SK-N-SH (cell line): ENCODE data around the gene CDH26. TPM values are rescaled to one million over a fixed set of nuclear protein-coding genes. Genes with fewer than 3 reads are reported as not detected.

Experiments
- CTCF ChIA-PET: fragments of 300-600, 350-600 bp; formaldehyde crosslinking; extraction: SDS; loops from one replicate; lab custom pipeline; 2021; lab: Yijun Ruan, JAX
- POLR2A ChIA-PET: fragments of 350-600 bp; sonication (Branson Sonifier 250); formaldehyde crosslinking; extraction: SDS; loops from one replicate; lab custom pipeline; 2020; ENCODE audit warnings: antibody characterized with exemption, inconsistent platforms; lab: Yijun Ruan, JAX
- DNase-seq: peaks from one replicate; pipeline ENCODE4 v3.0.0; 2012
- H2AFZ ChIP-seq: fragments of 200-600 bp; sonication (generic); 2 replicates; pipeline ENCODE4 v1.8.1; 2016; ENCODE audit warnings: antibody characterized with exemption, mild to moderate bottlenecking, low read depth
- H3F3A ChIP-seq: fragments of 200-600 bp; sonication (generic); replicated peaks from 2 replicates; pipeline ENCODE3; 2016; ENCODE audit warnings: antibody characterized with exemption, mild to moderate bottlenecking; ENCODE audit not compliant: insufficient read depth
- H3K27ac ChIP-seq, 2 experiments: fragments of 200-500 bp in 1 of 2; fragments of 200-600 bp in 1 of 2; sonication (Bioruptor generic) in 1 of 2; sonication (generic), shearing (Covaris generic) in 1 of 2; 2 replicates each; pipeline versions ENCODE4 v1.5.1 to v1.6.1; 2014 to 2016; ENCODE audit warnings: low read depth in 2 of 2, inconsistent platforms in 1 of 2, low read length in 1 of 2, mild to moderate bottlenecking in 1 of 2, mixed read lengths in 1 of 2
- H3K27me3 ChIP-seq: fragments of 200-600 bp; sonication (generic), shearing (Covaris generic); 2 replicates; pipeline ENCODE4 v1.6.1; 2016; ENCODE audit warnings: mixed run types; ENCODE audit not compliant: insufficient read depth
- H3K36me3 ChIP-seq, 2 experiments: fragments of 200-500 bp in 1 of 2; fragments of 200-600 bp in 1 of 2; sonication (Bioruptor generic) in 1 of 2; sonication (generic) in 1 of 2; replicated peaks in 1 of 2; 2 replicates each; pipeline versions ENCODE3 to v1.5.1; 2014 to 2016; ENCODE audit warnings: low read length in 1 of 2, mild to moderate bottlenecking in 1 of 2; ENCODE audit not compliant: insufficient read depth in 2 of 2, control insufficient read depth in 1 of 2
- H3K4me1 ChIP-seq, 2 experiments: fragments of 200-500 bp in 1 of 2; fragments of 200-600 bp in 1 of 2; sonication (Bioruptor generic) in 1 of 2; sonication (generic), shearing (Covaris generic) in 1 of 2; 2 replicates each; pipeline versions ENCODE4 v1.5.1 to v1.6.1; 2014 to 2016; ENCODE audit warnings: low read depth in 1 of 2, low read length in 1 of 2, mixed run types in 1 of 2; ENCODE audit not compliant: insufficient read depth in 2 of 2, control insufficient read depth in 1 of 2
- H3K4me2 ChIP-seq: fragments of 200-600 bp; sonication (generic), shearing (Covaris generic); 2 replicates; pipeline ENCODE4 v1.6.1; 2017; ENCODE audit warnings: mixed run types
- H3K4me3 ChIP-seq, 2 experiments: fragments of 200-500 bp in 1 of 2; fragments of 200-600 bp in 1 of 2; sonication (Bioruptor generic) in 1 of 2; sonication (generic), shearing (Covaris generic) in 1 of 2; 2 replicates each; pipeline versions ENCODE4 v1.5.1 to v1.8.1; 2014 to 2016; ENCODE audit warnings: low read depth in 2 of 2, inconsistent platforms in 1 of 2, low read length in 1 of 2, mild to moderate bottlenecking in 1 of 2, mixed read lengths in 1 of 2, moderate library complexity in 1 of 2
- H3K79me2 ChIP-seq: fragments of 200-600 bp; sonication (generic); 2 replicates; pipeline ENCODE4 v1.8.1; 2017; ENCODE audit warnings: mild to moderate bottlenecking; ENCODE audit not compliant: insufficient read depth
- H3K9ac ChIP-seq: fragments of 200-600 bp; sonication (generic); 2 replicates; pipeline ENCODE4 v1.6.1; 2017; ENCODE audit warnings: mixed run types
- H3K9me2 ChIP-seq: fragments of 200-600 bp; sonication (generic); 2 replicates; pipeline ENCODE4 v1.6.1; 2017; ENCODE audit warnings: mixed run types
- H3K9me3 ChIP-seq: fragments of 200-600 bp; sonication (generic); 2 replicates; pipeline ENCODE4 v1.6.1; 2017; ENCODE audit warnings: mixed run types, mild to moderate bottlenecking, moderate library complexity
- H4K20me1 ChIP-seq: fragments of 200-600 bp; sonication (generic); 2 replicates; pipeline ENCODE4 v1.6.1; 2017; ENCODE audit warnings: mild to moderate bottlenecking, mixed run types; ENCODE audit not compliant: insufficient read depth
- CTCF ChIP-seq: fragments of 200-600 bp; sonication (generic); IDR thresholded peaks from 2 replicates; pipeline ENCODE4 v1.6.1; 2017; ENCODE audit warnings: antibody characterized with exemption, mild to moderate bottlenecking, moderate library complexity
- ELF1 ChIP-seq: IDR thresholded peaks from 2 replicates; pipeline ENCODE4 v1.4.0; 2012
- EP300 ChIP-seq, 2 experiments: IDR thresholded peaks; 2 replicates each; pipeline versions ENCODE4 v1.4.0 to v1.6.1; 2012; ENCODE audit warnings: borderline replicate concordance in 1 of 2, low read depth in 1 of 2, low read length in 1 of 2
- FOSL2 ChIP-seq: IDR thresholded peaks from 2 replicates; pipeline ENCODE4 v1.4.0; 2012; ENCODE audit warnings: low read depth, mild to moderate bottlenecking, moderate library complexity, borderline replicate concordance
- FOXM1 ChIP-seq: IDR thresholded peaks from 2 replicates; pipeline ENCODE4 v1.4.0; 2012; ENCODE audit warnings: low read depth, mild to moderate bottlenecking
- GATA2 ChIP-seq: sonication (generic); formaldehyde crosslinking; IDR thresholded peaks from 2 replicates; pipeline ENCODE4 v1.5.0; 2020; ENCODE audit warnings: mild to moderate bottlenecking, missing genetic modification reagents
- JUND ChIP-seq: IDR thresholded peaks from 2 replicates; pipeline ENCODE4 v1.4.0; 2012
- MEF2A ChIP-seq: IDR thresholded peaks from 2 replicates; pipeline ENCODE4 v1.4.0; 2012; ENCODE audit warnings: low read depth, borderline replicate concordance
- NFIC ChIP-seq: IDR thresholded peaks from 2 replicates; pipeline ENCODE4 v1.4.0; 2012; ENCODE audit warnings: borderline replicate concordance
- RCOR1 ChIP-seq: fragments of 150-350 bp; IDR thresholded peaks from 2 replicates; pipeline ENCODE4 v1.6.1; 2017; ENCODE audit warnings: antibody characterized with exemption, low read length
- RFX5 ChIP-seq: IDR thresholded peaks from 2 replicates; pipeline ENCODE4 v1.6.1; 2012; ENCODE audit warnings: mild to moderate bottlenecking, improper control_type of control experiment, low read length
- RXRA ChIP-seq: IDR thresholded peaks from 2 replicates; pipeline ENCODE4 v1.4.0; 2012; ENCODE audit warnings: low read depth, mild to moderate bottlenecking, borderline replicate concordance
- SIN3A ChIP-seq: IDR thresholded peaks from 2 replicates; pipeline ENCODE4 v1.6.1; 2012; ENCODE audit warnings: low read depth, mild to moderate bottlenecking, low read length, moderate library complexity, borderline replicate concordance
- TAF1 ChIP-seq: IDR thresholded peaks from 2 replicates; pipeline ENCODE4 v1.6.1; 2012; ENCODE audit warnings: low read depth, mild to moderate bottlenecking, low read length, moderate library complexity, borderline replicate concordance
- TEAD4 ChIP-seq: IDR thresholded peaks from 2 replicates; pipeline ENCODE4 v1.4.0; 2012; ENCODE audit warnings: mild to moderate bottlenecking, borderline replicate concordance; ENCODE audit not compliant: insufficient read depth
- USF2 ChIP-seq: fragments of 150-350 bp; IDR thresholded peaks from 2 replicates; pipeline ENCODE4 v1.6.1; 2017; ENCODE audit warnings: antibody characterized with exemption, low read length, low read depth, borderline replicate concordance
- WGBS: methylation state at CpG from one replicate; pipeline ENCODE4 v1.1.6; 2017; ENCODE audit warnings: low lambda C conversion rate; 5-methylcytosine and 5-hydroxymethylcytosine counted together
- polyA plus RNA-seq, 3 experiments: library from polyadenylated mRNA; depleted of rRNA; stranded (reverse); fragments of >200 nt; gene quantifications; 2 replicates each; pipeline ENCODE4 v1.2.3, GENCODE V29; 2012
- TF ChIP-seq, protein P1 (sequence below): IDR thresholded peaks from 2 replicates; pipeline ENCODE4 v1.6.1; 2012; ENCODE audit warnings: mild to moderate bottlenecking, low read depth, low read length, moderate library complexity
- TF ChIP-seq, protein P2 (sequence below): IDR thresholded peaks from 2 replicates; pipeline ENCODE4 v1.4.0; 2012; ENCODE audit warnings: low read depth, borderline replicate concordance

CDH26 gene
- polyA plus RNA-seq, 1 of the 3 experiments (the other 2 are of a cell fraction), result 0.13 TPM

- Histone ChIP-seq H4K20me1 (no peaks in the 10 kb centered on the region), H3K9ac (no peak overlapping the region), H3K4me3 (no peak overlapping the region), H3K9me2 (no peaks in the 10 kb centered on the region), H3K27ac (no peak overlapping the region), H3F3A (no peaks in the 10 kb centered on the region), H3K79me2 (no peaks in the 10 kb centered on the region), H2AFZ (no peak overlapping the region), H3K9me3 (no peaks in the 10 kb centered on the region), H3K4me2 (no peak overlapping the region), H3K27me3 (no peaks in the 10 kb centered on the region), H3K4me1 (no peaks in the 10 kb centered on the region), H3K36me3 (no peaks in the 10 kb centered on the region)
- DNase-seq, result no peak
- CTCF ChIA-PET, result interaction anchor here (2.7 kb wide), 1 partner anchor 11 kb away, joined by 7 read pairs; no protein-coding TSS in a partner anchor
- TF ChIP-seq MEF2A, result no peak
- TF ChIP-seq, protein P1, sequence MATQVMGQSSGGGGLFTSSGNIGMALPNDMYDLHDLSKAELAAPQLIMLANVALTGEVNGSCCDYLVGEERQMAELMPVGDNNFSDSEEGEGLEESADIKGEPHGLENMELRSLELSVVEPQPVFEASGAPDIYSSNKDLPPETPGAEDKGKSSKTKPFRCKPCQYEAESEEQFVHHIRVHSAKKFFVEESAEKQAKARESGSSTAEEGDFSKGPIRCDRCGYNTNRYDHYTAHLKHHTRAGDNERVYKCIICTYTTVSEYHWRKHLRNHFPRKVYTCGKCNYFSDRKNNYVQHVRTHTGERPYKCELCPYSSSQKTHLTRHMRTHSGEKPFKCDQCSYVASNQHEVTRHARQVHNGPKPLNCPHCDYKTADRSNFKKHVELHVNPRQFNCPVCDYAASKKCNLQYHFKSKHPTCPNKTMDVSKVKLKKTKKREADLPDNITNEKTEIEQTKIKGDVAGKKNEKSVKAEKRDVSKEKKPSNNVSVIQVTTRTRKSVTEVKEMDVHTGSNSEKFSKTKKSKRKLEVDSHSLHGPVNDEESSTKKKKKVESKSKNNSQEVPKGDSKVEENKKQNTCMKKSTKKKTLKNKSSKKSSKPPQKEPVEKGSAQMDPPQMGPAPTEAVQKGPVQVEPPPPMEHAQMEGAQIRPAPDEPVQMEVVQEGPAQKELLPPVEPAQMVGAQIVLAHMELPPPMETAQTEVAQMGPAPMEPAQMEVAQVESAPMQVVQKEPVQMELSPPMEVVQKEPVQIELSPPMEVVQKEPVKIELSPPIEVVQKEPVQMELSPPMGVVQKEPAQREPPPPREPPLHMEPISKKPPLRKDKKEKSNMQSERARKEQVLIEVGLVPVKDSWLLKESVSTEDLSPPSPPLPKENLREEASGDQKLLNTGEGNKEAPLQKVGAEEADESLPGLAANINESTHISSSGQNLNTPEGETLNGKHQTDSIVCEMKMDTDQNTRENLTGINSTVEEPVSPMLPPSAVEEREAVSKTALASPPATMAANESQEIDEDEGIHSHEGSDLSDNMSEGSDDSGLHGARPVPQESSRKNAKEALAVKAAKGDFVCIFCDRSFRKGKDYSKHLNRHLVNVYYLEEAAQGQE, result no peak
- TF ChIP-seq EP300 (IDR thresholded peaks at IDR 0.05; ENCODE audit: borderline replicate concordance in 1 of 2, low read depth in 1 of 2, low read length in 1 of 2), result no peak
- no peak for TF ChIP-seq TEAD4
- no peak for TF ChIP-seq RXRA
- TF ChIP-seq FOXM1, result no peak
- no peak for TF ChIP-seq RCOR1
- TF ChIP-seq GATA2 (CRISPR knock-in tag), result no peak
- TF ChIP-seq ELF1, result no peak
- no peak for TF ChIP-seq USF2
- TF ChIP-seq, protein P2, sequence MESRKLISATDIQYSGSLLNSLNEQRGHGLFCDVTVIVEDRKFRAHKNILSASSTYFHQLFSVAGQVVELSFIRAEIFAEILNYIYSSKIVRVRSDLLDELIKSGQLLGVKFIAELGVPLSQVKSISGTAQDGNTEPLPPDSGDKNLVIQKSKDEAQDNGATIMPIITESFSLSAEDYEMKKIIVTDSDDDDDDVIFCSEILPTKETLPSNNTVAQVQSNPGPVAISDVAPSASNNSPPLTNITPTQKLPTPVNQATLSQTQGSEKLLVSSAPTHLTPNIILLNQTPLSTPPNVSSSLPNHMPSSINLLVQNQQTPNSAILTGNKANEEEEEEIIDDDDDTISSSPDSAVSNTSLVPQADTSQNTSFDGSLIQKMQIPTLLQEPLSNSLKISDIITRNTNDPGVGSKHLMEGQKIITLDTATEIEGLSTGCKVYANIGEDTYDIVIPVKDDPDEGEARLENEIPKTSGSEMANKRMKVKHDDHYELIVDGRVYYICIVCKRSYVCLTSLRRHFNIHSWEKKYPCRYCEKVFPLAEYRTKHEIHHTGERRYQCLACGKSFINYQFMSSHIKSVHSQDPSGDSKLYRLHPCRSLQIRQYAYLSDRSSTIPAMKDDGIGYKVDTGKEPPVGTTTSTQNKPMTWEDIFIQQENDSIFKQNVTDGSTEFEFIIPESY, result no peak
- TF ChIP-seq JUND, result no peak
- no peak for TF ChIP-seq TAF1
- TF ChIP-seq CTCF, result no peak
- TF ChIP-seq FOSL2, result no peak
- no peak for TF ChIP-seq SIN3A
- TF ChIP-seq RFX5, result no peak
- TF ChIP-seq NFIC, result no peak
- 49% methylated on average over 3 of the region's 3 CpGs for WGBS
- POLR2A ChIA-PET, result no interaction called here
These were observed 8.2 kb downstream of the CDH26 start for GRCh38 chr20:59966428-59966827.
